ENCODE measurements around the gene RETREG1. TPM values are rescaled to one million over a fixed set of nuclear protein-coding genes. Genes with fewer than 3 reads are reported as not detected.

The RETREG1 gene
- total and polyA plus RNA-seq, 2 donors (not counting 3 experiments of a cell fraction or from before 2014, with no cell fraction given) = 0.46 TPM; not detected in 1

GRCh38 chr5:16461026-16461425 is 155.8 kb downstream of the RETREG1 start:
- Histone ChIP-seq H3K79me2 (ENCODE audit: control insufficient read depth, insufficient read depth, low read length) (peaks cover 43% of the 10 kb centered on the region), H3K9me1 (replicated peaks; ENCODE audit: control insufficient read depth, extremely low read depth, insufficient read depth, low read length) (no peaks in the 10 kb centered on the region), H2AFZ (ENCODE audit: low read depth, low read length) (no peak overlapping the region), H3K9ac (replicated peaks; ENCODE audit: extremely low read depth, insufficient read depth, low read length) (no peak overlapping the region), H4K20me1 (replicated peaks; ENCODE audit: control insufficient read depth, extremely low read depth, insufficient read depth, low read length) (no peaks in the 10 kb centered on the region), H3K4me1 (ENCODE audit: control insufficient read depth, extremely low read depth, insufficient read depth, low read length) (peaks cover 17% of the 10 kb centered on the region), H3K36me3 (ENCODE audit: control insufficient read depth in 2 of 2, extremely low read depth in 1 of 2, insufficient read depth in 2 of 2, low read length in 2 of 2) (peaks cover 8 to 22% of the 10 kb centered on the region in 2 experiments), H3K4me2 (ENCODE audit: insufficient read depth, low read length) (no peak overlapping the region), H3K4me3 (replicated peaks in 1 of 3; ENCODE audit: insufficient read depth in 1 of 3, low read depth in 1 of 3, low read length in 3 of 3) (no peak overlapping the region), H3K27ac (ENCODE audit: insufficient read depth, low read depth, low read length) (no peak overlapping the region), H3K27me3 (ENCODE audit: control insufficient read depth in 2 of 2, insufficient read depth in 2 of 2, low read length in 2 of 2) (no peaks in the 10 kb centered on the region), H3K9me3 (replicated peaks; ENCODE audit: control insufficient read depth, insufficient read depth, low read length) (no peaks in the 10 kb centered on the region)
- BruUV-seq (replicated peaks) = no TSS peak
- dilution Hi-C loops (cut with MboI; ENCODE audit: extremely low pct_ligation_motif_present, low sequenced_read_pairs) (no loop called here), intact Hi-C loops (cut with micrococcal nuclease) (no loop called here)
- DNase-seq (ENCODE audit: low read depth, low spot score) = no peak
- TF ChIP-seq CTCF (IDR thresholded peaks at IDR 0.05; ENCODE audit: extremely low read depth in 1 of 2, insufficient read depth in 1 of 2, low read depth in 1 of 2, low read length in 2 of 2) = no peak
- TF ChIP-seq MYC (IDR thresholded peaks at IDR 0.05; ENCODE audit: low read depth, low read length) = no peak
- TF ChIP-seq, protein P1, sequence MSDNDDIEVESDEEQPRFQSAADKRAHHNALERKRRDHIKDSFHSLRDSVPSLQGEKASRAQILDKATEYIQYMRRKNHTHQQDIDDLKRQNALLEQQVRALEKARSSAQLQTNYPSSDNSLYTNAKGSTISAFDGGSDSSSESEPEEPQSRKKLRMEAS (IDR thresholded peaks at IDR 0.05; ENCODE audit: insufficient read depth, insufficient read length) = no peak
- no peak for TF ChIP-seq GATA2 (IDR thresholded peaks at IDR 0.05; ENCODE audit: insufficient read depth, insufficient read length, low read depth, low read length)
- TF ChIP-seq JUN (IDR thresholded peaks at IDR 0.05; ENCODE audit: borderline replicate concordance, insufficient read depth, insufficient read length, low read depth) = no peak
- no peak for TF ChIP-seq FOS (IDR thresholded peaks at IDR 0.05; ENCODE audit: borderline replicate concordance, insufficient read depth, low read length)
- no peak for TF ChIP-seq EZH2 (IDR thresholded peaks at IDR 0.05; ENCODE audit: borderline replicate concordance, low read depth, low read length, severe bottlenecking)
- no peak for TF ChIP-seq POLR2A (IDR thresholded peaks at IDR 0.05; ENCODE audit: low read depth, low read length)
- TF ChIP-seq POLR2AphosphoS5 (IDR thresholded peaks at IDR 0.05; ENCODE audit: insufficient read depth, low read depth, low read length) = no peak
- no peak for FAIRE-seq
- ChIA-PET POLR2A (no interaction called here), CTCF (interaction anchor here (1.3 to 6.7 kb wide), 2 partner anchors 301 to 1355 kb away, joined by 4 to 178 read pairs; no protein-coding TSS in a partner anchor)
